ENCODE results near the gene CDH4. TPM values are rescaled to one million over a fixed set of nuclear protein-coding genes. Genes with fewer than 3 reads are reported as not detected.

CDH4 gene
- total RNA-seq, 1 experiment from 2014 or later, result 25.0 TPM

DNA sequence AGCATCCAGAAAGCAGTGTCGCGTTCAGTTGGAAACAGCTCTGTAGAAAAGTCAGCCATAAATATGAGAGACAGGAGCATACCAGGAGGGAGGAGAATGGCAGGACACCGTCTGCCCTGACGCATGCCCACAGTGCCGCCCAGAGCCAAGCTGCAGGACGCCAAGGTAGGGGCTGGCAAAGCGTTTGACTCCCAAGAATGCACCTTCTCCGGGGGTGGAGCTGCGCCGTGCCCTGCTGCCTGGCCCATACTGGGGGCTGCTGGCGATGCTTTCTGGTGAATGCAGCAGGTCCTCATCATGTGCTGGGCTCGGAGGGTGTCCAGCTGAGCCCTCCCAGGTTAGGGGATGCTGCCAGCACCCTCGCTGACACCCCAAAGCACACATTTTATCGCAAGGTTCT is 349.8 kb downstream of the CDH4 start:
- Mint-ChIP-seq H3K9me3 (ENCODE audit: unreplicated experiment) (no peaks in the 10 kb centered on the region), H3K27me3 (ENCODE audit: insufficient read depth, unreplicated experiment) (no peaks in the 10 kb centered on the region), H3K36me3 (ENCODE audit: insufficient read depth, unreplicated experiment) (peaks cover 6% of the 10 kb centered on the region), H3K4me1 (ENCODE audit: insufficient read depth, unreplicated experiment) (no peaks in the 10 kb centered on the region), H3K4me3 (ENCODE audit: unreplicated experiment) (no peak overlapping the region), H3K27ac (ENCODE audit: low read depth, unreplicated experiment) (no peak overlapping the region)
- TF ChIP-seq, protein P1, sequence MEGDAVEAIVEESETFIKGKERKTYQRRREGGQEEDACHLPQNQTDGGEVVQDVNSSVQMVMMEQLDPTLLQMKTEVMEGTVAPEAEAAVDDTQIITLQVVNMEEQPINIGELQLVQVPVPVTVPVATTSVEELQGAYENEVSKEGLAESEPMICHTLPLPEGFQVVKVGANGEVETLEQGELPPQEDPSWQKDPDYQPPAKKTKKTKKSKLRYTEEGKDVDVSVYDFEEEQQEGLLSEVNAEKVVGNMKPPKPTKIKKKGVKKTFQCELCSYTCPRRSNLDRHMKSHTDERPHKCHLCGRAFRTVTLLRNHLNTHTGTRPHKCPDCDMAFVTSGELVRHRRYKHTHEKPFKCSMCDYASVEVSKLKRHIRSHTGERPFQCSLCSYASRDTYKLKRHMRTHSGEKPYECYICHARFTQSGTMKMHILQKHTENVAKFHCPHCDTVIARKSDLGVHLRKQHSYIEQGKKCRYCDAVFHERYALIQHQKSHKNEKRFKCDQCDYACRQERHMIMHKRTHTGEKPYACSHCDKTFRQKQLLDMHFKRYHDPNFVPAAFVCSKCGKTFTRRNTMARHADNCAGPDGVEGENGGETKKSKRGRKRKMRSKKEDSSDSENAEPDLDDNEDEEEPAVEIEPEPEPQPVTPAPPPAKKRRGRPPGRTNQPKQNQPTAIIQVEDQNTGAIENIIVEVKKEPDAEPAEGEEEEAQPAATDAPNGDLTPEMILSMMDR (IDR thresholded peaks at IDR 0.05; ENCODE audit: unreplicated experiment), result no peak
- BruUV-seq (replicated peaks), result no TSS peak
- intact Hi-C loops (cut with micrococcal nuclease), result no loop called here
- POLR2A ChIA-PET, result no interaction called here
- CTCF ChIA-PET, result interaction anchor here (1.2 kb wide), 1 partner anchor 340 kb away, joined by 3 read pairs; no protein-coding TSS in a partner anchor
- DNase-seq (ENCODE audit: unreplicated experiment), result no peak

DNA sequence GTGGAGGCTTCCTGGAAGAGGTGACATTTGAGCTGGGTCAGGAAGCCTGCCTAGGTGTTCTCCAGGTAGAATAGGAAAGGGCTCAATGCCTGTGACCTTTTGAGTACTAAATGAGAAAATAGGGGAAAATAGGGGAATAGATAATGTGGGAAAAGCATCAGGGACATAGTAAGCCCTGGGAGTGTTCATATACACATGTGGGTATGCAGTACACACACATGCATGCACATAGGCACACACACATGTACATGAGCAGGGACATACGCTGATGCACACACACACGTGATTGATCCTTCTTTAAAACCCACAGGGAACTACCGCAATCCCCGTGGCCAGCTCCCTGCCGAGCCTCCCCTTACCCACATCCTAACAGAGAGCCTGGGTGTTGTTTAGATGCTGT is 351.7 kb downstream of the CDH4 start:
- intact Hi-C loops (cut with micrococcal nuclease), result no loop called here
- ChIA-PET POLR2A (interaction anchor here (0.5 kb wide), 1 partner anchor 233 kb away, joined by 3 read pairs; no protein-coding TSS in a partner anchor), CTCF (interaction anchor here (0.6 kb wide), 1 partner anchor 64 kb away, joined by 4 read pairs; no protein-coding TSS in a partner anchor)
- H3K27ac Mint-ChIP-seq (ENCODE audit: low read depth, unreplicated experiment), result no peak overlapping the region
- TF ChIP-seq, protein P1 (IDR thresholded peaks at IDR 0.05; ENCODE audit: unreplicated experiment), result no peak
- no peaks in the 10 kb centered on the region for H3K4me1 Mint-ChIP-seq (ENCODE audit: insufficient read depth, unreplicated experiment)
- no peaks in the 10 kb centered on the region for H3K9me3 Mint-ChIP-seq (ENCODE audit: unreplicated experiment)
- H3K27me3 Mint-ChIP-seq (ENCODE audit: insufficient read depth, unreplicated experiment), result no peaks in the 10 kb centered on the region
- H3K4me3 Mint-ChIP-seq (ENCODE audit: unreplicated experiment), result no peak overlapping the region
- DNase-seq (ENCODE audit: unreplicated experiment), result no peak
- no TSS peak for BruUV-seq (replicated peaks)
- no peaks in the 10 kb centered on the region for H3K36me3 Mint-ChIP-seq (ENCODE audit: insufficient read depth, unreplicated experiment)

GRCh38 chr20:61604549-61604948 is 352.5 kb downstream of the CDH4 start:
- TF ChIP-seq, protein P1 (IDR thresholded peaks at IDR 0.05; ENCODE audit: unreplicated experiment), result no peak
- no peaks in the 10 kb centered on the region for H3K36me3 Mint-ChIP-seq (ENCODE audit: insufficient read depth, unreplicated experiment)
- BruUV-seq (replicated peaks), result no TSS peak
- H3K4me3 Mint-ChIP-seq (ENCODE audit: unreplicated experiment), result no peak overlapping the region
- ChIA-PET POLR2A (interaction anchor here (0.5 kb wide), 1 partner anchor 233 kb away, joined by 3 read pairs; no protein-coding TSS in a partner anchor), CTCF (interaction anchor here (0.6 kb wide), 1 partner anchor 65 kb away, joined by 4 read pairs; no protein-coding TSS in a partner anchor)
- no peaks in the 10 kb centered on the region for H3K9me3 Mint-ChIP-seq (ENCODE audit: unreplicated experiment)
- H3K4me1 Mint-ChIP-seq (ENCODE audit: insufficient read depth, unreplicated experiment), result no peaks in the 10 kb centered on the region
- H3K27me3 Mint-ChIP-seq (ENCODE audit: insufficient read depth, unreplicated experiment), result no peaks in the 10 kb centered on the region
- intact Hi-C loops (cut with micrococcal nuclease), result no loop called here
- no peak for DNase-seq (ENCODE audit: unreplicated experiment)
- no peak overlapping the region for H3K27ac Mint-ChIP-seq (ENCODE audit: low read depth, unreplicated experiment)

GRCh38 chr20:61605283-61605682 is 353.2 kb downstream of the CDH4 start:
- TF ChIP-seq, protein P1 (IDR thresholded peaks at IDR 0.05; ENCODE audit: unreplicated experiment), result no peak
- no peaks in the 10 kb centered on the region for H3K4me1 Mint-ChIP-seq (ENCODE audit: insufficient read depth, unreplicated experiment)
- POLR2A ChIA-PET, result no interaction called here
- H3K36me3 Mint-ChIP-seq (ENCODE audit: insufficient read depth, unreplicated experiment), result no peaks in the 10 kb centered on the region
- intact Hi-C loops (cut with micrococcal nuclease), result no loop called here
- no peak for DNase-seq (ENCODE audit: unreplicated experiment)
- no peak overlapping the region for H3K27ac Mint-ChIP-seq (ENCODE audit: low read depth, unreplicated experiment)
- no peaks in the 10 kb centered on the region for H3K27me3 Mint-ChIP-seq (ENCODE audit: insufficient read depth, unreplicated experiment)
- no peak overlapping the region for H3K4me3 Mint-ChIP-seq (ENCODE audit: unreplicated experiment)
- CTCF ChIA-PET, result interaction anchor here (0.8 kb wide), 1 partner anchor 31 kb away, joined by 3 read pairs; no protein-coding TSS in a partner anchor
- H3K9me3 Mint-ChIP-seq (ENCODE audit: unreplicated experiment), result no peaks in the 10 kb centered on the region
- BruUV-seq (replicated peaks), result no TSS peak

Measured in MCF 10A (cell line).